SK-N-SH (cell line): Measurements from ENCODE around the gene ANKS1B. TPM values are rescaled to one million over a fixed set of nuclear protein-coding genes. Genes with fewer than 3 reads are reported as not detected.

Experiments
- CTCF ChIA-PET: fragments of 300-600, 350-600 bp; formaldehyde crosslinking; extraction: SDS; loops from one replicate; lab custom pipeline; 2021; lab: Yijun Ruan, JAX
- POLR2A ChIA-PET: fragments of 350-600 bp; sonication (Branson Sonifier 250); formaldehyde crosslinking; extraction: SDS; loops from one replicate; lab custom pipeline; 2020; ENCODE audit warnings: antibody characterized with exemption, inconsistent platforms; lab: Yijun Ruan, JAX
- DNase-seq: peaks from one replicate; pipeline ENCODE4 v3.0.0; 2012
- H2AFZ ChIP-seq: fragments of 200-600 bp; sonication (generic); 2 replicates; pipeline ENCODE4 v1.8.1; 2016; ENCODE audit warnings: antibody characterized with exemption, mild to moderate bottlenecking, low read depth
- H3F3A ChIP-seq: fragments of 200-600 bp; sonication (generic); replicated peaks from 2 replicates; pipeline ENCODE3; 2016; ENCODE audit warnings: antibody characterized with exemption, mild to moderate bottlenecking; ENCODE audit not compliant: insufficient read depth
- H3K27ac ChIP-seq, 2 experiments: fragments of 200-500 bp in 1 of 2; fragments of 200-600 bp in 1 of 2; sonication (Bioruptor generic) in 1 of 2; sonication (generic), shearing (Covaris generic) in 1 of 2; 2 replicates each; pipeline versions ENCODE4 v1.5.1 to v1.6.1; 2014 to 2016; ENCODE audit warnings: low read depth in 2 of 2, inconsistent platforms in 1 of 2, low read length in 1 of 2, mild to moderate bottlenecking in 1 of 2, mixed read lengths in 1 of 2
- H3K27me3 ChIP-seq: fragments of 200-600 bp; sonication (generic), shearing (Covaris generic); 2 replicates; pipeline ENCODE4 v1.6.1; 2016; ENCODE audit warnings: mixed run types; ENCODE audit not compliant: insufficient read depth
- H3K36me3 ChIP-seq, 2 experiments: fragments of 200-500 bp in 1 of 2; fragments of 200-600 bp in 1 of 2; sonication (Bioruptor generic) in 1 of 2; sonication (generic) in 1 of 2; replicated peaks in 1 of 2; 2 replicates each; pipeline versions ENCODE3 to v1.5.1; 2014 to 2016; ENCODE audit warnings: low read length in 1 of 2, mild to moderate bottlenecking in 1 of 2; ENCODE audit not compliant: insufficient read depth in 2 of 2, control insufficient read depth in 1 of 2
- H3K4me1 ChIP-seq, 2 experiments: fragments of 200-500 bp in 1 of 2; fragments of 200-600 bp in 1 of 2; sonication (Bioruptor generic) in 1 of 2; sonication (generic), shearing (Covaris generic) in 1 of 2; 2 replicates each; pipeline versions ENCODE4 v1.5.1 to v1.6.1; 2014 to 2016; ENCODE audit warnings: low read depth in 1 of 2, low read length in 1 of 2, mixed run types in 1 of 2; ENCODE audit not compliant: insufficient read depth in 2 of 2, control insufficient read depth in 1 of 2
- H3K4me2 ChIP-seq: fragments of 200-600 bp; sonication (generic), shearing (Covaris generic); 2 replicates; pipeline ENCODE4 v1.6.1; 2017; ENCODE audit warnings: mixed run types
- H3K4me3 ChIP-seq, 2 experiments: fragments of 200-500 bp in 1 of 2; fragments of 200-600 bp in 1 of 2; sonication (Bioruptor generic) in 1 of 2; sonication (generic), shearing (Covaris generic) in 1 of 2; 2 replicates each; pipeline versions ENCODE4 v1.5.1 to v1.8.1; 2014 to 2016; ENCODE audit warnings: low read depth in 2 of 2, inconsistent platforms in 1 of 2, low read length in 1 of 2, mild to moderate bottlenecking in 1 of 2, mixed read lengths in 1 of 2, moderate library complexity in 1 of 2
- H3K79me2 ChIP-seq: fragments of 200-600 bp; sonication (generic); 2 replicates; pipeline ENCODE4 v1.8.1; 2017; ENCODE audit warnings: mild to moderate bottlenecking; ENCODE audit not compliant: insufficient read depth
- H3K9ac ChIP-seq: fragments of 200-600 bp; sonication (generic); 2 replicates; pipeline ENCODE4 v1.6.1; 2017; ENCODE audit warnings: mixed run types
- H3K9me2 ChIP-seq: fragments of 200-600 bp; sonication (generic); 2 replicates; pipeline ENCODE4 v1.6.1; 2017; ENCODE audit warnings: mixed run types
- H3K9me3 ChIP-seq: fragments of 200-600 bp; sonication (generic); 2 replicates; pipeline ENCODE4 v1.6.1; 2017; ENCODE audit warnings: mixed run types, mild to moderate bottlenecking, moderate library complexity
- H4K20me1 ChIP-seq: fragments of 200-600 bp; sonication (generic); 2 replicates; pipeline ENCODE4 v1.6.1; 2017; ENCODE audit warnings: mild to moderate bottlenecking, mixed run types; ENCODE audit not compliant: insufficient read depth
- CTCF ChIP-seq: fragments of 200-600 bp; sonication (generic); IDR thresholded peaks from 2 replicates; pipeline ENCODE4 v1.6.1; 2017; ENCODE audit warnings: antibody characterized with exemption, mild to moderate bottlenecking, moderate library complexity
- ELF1 ChIP-seq: IDR thresholded peaks from 2 replicates; pipeline ENCODE4 v1.4.0; 2012
- EP300 ChIP-seq, 2 experiments: IDR thresholded peaks; 2 replicates each; pipeline versions ENCODE4 v1.4.0 to v1.6.1; 2012; ENCODE audit warnings: borderline replicate concordance in 1 of 2, low read depth in 1 of 2, low read length in 1 of 2
- EZH2phosphoT487 ChIP-seq: fragments of 200-600 bp; sonication (generic); IDR thresholded peaks from 2 replicates; pipeline ENCODE4 v1.6.1; 2017; ENCODE audit warnings: low read depth, mixed run types, mild to moderate bottlenecking, antibody characterized with exemption, moderate library complexity, borderline replicate concordance
- FOXM1 ChIP-seq: IDR thresholded peaks from 2 replicates; pipeline ENCODE4 v1.4.0; 2012; ENCODE audit warnings: low read depth, mild to moderate bottlenecking
- GABPA ChIP-seq: IDR thresholded peaks from 2 replicates; pipeline ENCODE4 v1.4.0; 2012; ENCODE audit warnings: low read depth, mild to moderate bottlenecking
- MAX ChIP-seq: IDR thresholded peaks from 2 replicates; pipeline ENCODE4 v1.4.0; 2012; ENCODE audit warnings: low read depth
- NFIC ChIP-seq: IDR thresholded peaks from 2 replicates; pipeline ENCODE4 v1.4.0; 2012; ENCODE audit warnings: borderline replicate concordance
- POLR2AphosphoS5 ChIP-seq: IDR thresholded peaks from 2 replicates; pipeline ENCODE4 v1.6.1; 2012; ENCODE audit warnings: low read depth, low read length
- RAD21 ChIP-seq: IDR thresholded peaks from 2 replicates; pipeline ENCODE4 v1.6.1; 2012; ENCODE audit warnings: mild to moderate bottlenecking, low read length
- RCOR1 ChIP-seq: fragments of 150-350 bp; IDR thresholded peaks from 2 replicates; pipeline ENCODE4 v1.6.1; 2017; ENCODE audit warnings: antibody characterized with exemption, low read length
- RFX5 ChIP-seq: IDR thresholded peaks from 2 replicates; pipeline ENCODE4 v1.6.1; 2012; ENCODE audit warnings: mild to moderate bottlenecking, improper control_type of control experiment, low read length
- RXRA ChIP-seq: IDR thresholded peaks from 2 replicates; pipeline ENCODE4 v1.4.0; 2012; ENCODE audit warnings: low read depth, mild to moderate bottlenecking, borderline replicate concordance
- SIN3A ChIP-seq: IDR thresholded peaks from 2 replicates; pipeline ENCODE4 v1.6.1; 2012; ENCODE audit warnings: low read depth, mild to moderate bottlenecking, low read length, moderate library complexity, borderline replicate concordance
- SMC3 ChIP-seq: IDR thresholded peaks from 2 replicates; pipeline ENCODE4 v1.6.1; 2012; ENCODE audit warnings: low read depth, low read length, improper control_type of control experiment
- TAF1 ChIP-seq: IDR thresholded peaks from 2 replicates; pipeline ENCODE4 v1.6.1; 2012; ENCODE audit warnings: low read depth, mild to moderate bottlenecking, low read length, moderate library complexity, borderline replicate concordance
- TEAD4 ChIP-seq: IDR thresholded peaks from 2 replicates; pipeline ENCODE4 v1.4.0; 2012; ENCODE audit warnings: mild to moderate bottlenecking, borderline replicate concordance; ENCODE audit not compliant: insufficient read depth
- USF1 ChIP-seq: IDR thresholded peaks from 2 replicates; pipeline ENCODE4 v1.4.0; 2012; ENCODE audit warnings: low read depth, borderline replicate concordance
- USF2 ChIP-seq: fragments of 150-350 bp; IDR thresholded peaks from 2 replicates; pipeline ENCODE4 v1.6.1; 2017; ENCODE audit warnings: antibody characterized with exemption, low read length, low read depth, borderline replicate concordance
- WGBS: methylation state at CpG from one replicate; pipeline ENCODE4 v1.1.6; 2017; ENCODE audit warnings: low lambda C conversion rate; 5-methylcytosine and 5-hydroxymethylcytosine counted together
- polyA plus RNA-seq, 3 experiments: library from polyadenylated mRNA; depleted of rRNA; stranded (reverse); fragments of >200 nt; gene quantifications; 2 replicates each; pipeline ENCODE4 v1.2.3, GENCODE V29; 2012

ANKS1B gene
- polyA plus RNA-seq, 1 of the 3 experiments (the other 2 are of a cell fraction) = 1.8 TPM

- no peak overlapping the region for H2AFZ ChIP-seq
- H3K4me3 ChIP-seq = no peak overlapping the region
- H3K9me3 ChIP-seq = no peaks in the 10 kb centered on the region
- no peaks in the 10 kb centered on the region for H3F3A ChIP-seq
- H3K36me3 ChIP-seq = no peaks in the 10 kb centered on the region
- no peaks in the 10 kb centered on the region for H3K9me2 ChIP-seq
- no peak for DNase-seq
- no peaks in the 10 kb centered on the region for H3K27me3 ChIP-seq
- no peaks in the 10 kb centered on the region for H4K20me1 ChIP-seq
- no peak for TF ChIP-seq EP300 (IDR thresholded peaks at IDR 0.05; ENCODE audit: borderline replicate concordance in 1 of 2, low read depth in 1 of 2, low read length in 1 of 2)
- TF ChIP-seq, all 33 proteins: peak for 0
- Histone ChIP-seq H3K27ac (no peak overlapping the region), H3K79me2 (no peaks in the 10 kb centered on the region), H3K9ac (no peak overlapping the region), H3K4me1 (no peaks in the 10 kb centered on the region), H3K4me2 (no peak overlapping the region)
- 14% methylated on average over 1 of the region's 1 CpG for WGBS
- ChIA-PET POLR2A (no interaction called here), CTCF (interaction anchor here (0.8 to 1.3 kb wide), 3 partner anchors 8 to 24 kb away, joined by 3 to 5 read pairs (median 3); no protein-coding TSS in a partner anchor)
These were observed 1111.0 kb downstream of the ANKS1B start for GRCh38 chr12:98873776-98874175.

GRCh38 chr12:98870504-98870903, 1114.2 kb downstream of the ANKS1B start:
- no peaks in the 10 kb centered on the region for H3K36me3 ChIP-seq
- no peaks in the 10 kb centered on the region for H3K9me2 ChIP-seq
- ChIA-PET POLR2A (no interaction called here), CTCF (no interaction called here)
- H3K4me3 ChIP-seq = no peak overlapping the region
- no peak overlapping the region for H2AFZ ChIP-seq
- no peaks in the 10 kb centered on the region for H3K79me2 ChIP-seq
- H3K27ac ChIP-seq = no peak overlapping the region
- TF ChIP-seq FOXM1 = no peak
- no peak for TF ChIP-seq SIN3A
- no peaks in the 10 kb centered on the region for H3K27me3 ChIP-seq
- no peaks in the 10 kb centered on the region for H4K20me1 ChIP-seq
- 48% methylated on average over 6 of the region's 6 CpGs for WGBS
- no peaks in the 10 kb centered on the region for H3K9me3 ChIP-seq
- H3K4me1 ChIP-seq = no peaks in the 10 kb centered on the region
- H3K9ac ChIP-seq = no peak overlapping the region
- H3F3A ChIP-seq = no peaks in the 10 kb centered on the region
- no peak overlapping the region for H3K4me2 ChIP-seq
- no peak for DNase-seq

GRCh38 chr12:98869886-98870503, 1114.7 kb downstream of the ANKS1B start:
- POLR2A ChIA-PET = no interaction called here
- Histone ChIP-seq H3K9ac (no peak overlapping the region), H2AFZ (no peak overlapping the region), H3K9me2 (no peaks in the 10 kb centered on the region), H3K9me3 (no peaks in the 10 kb centered on the region), H3K4me2 (no peak overlapping the region), H4K20me1 (no peaks in the 10 kb centered on the region), H3K79me2 (no peaks in the 10 kb centered on the region), H3F3A (no peaks in the 10 kb centered on the region), H3K27me3 (no peaks in the 10 kb centered on the region), H3K36me3 (no peaks in the 10 kb centered on the region), H3K27ac (no peak overlapping the region), H3K4me3 (no peak overlapping the region), H3K4me1 (no peaks in the 10 kb centered on the region)
- CTCF ChIA-PET = no interaction called here
- 86% methylated on average over 2 of the region's 2 CpGs for WGBS
- no peak for DNase-seq
- TF ChIP-seq SMC3 (no peak), TAF1 (no peak), MAX (no peak), FOXM1 (no peak), TEAD4 (no peak), SIN3A (no peak), EP300 (IDR thresholded peaks at IDR 0.05; ENCODE audit: borderline replicate concordance in 1 of 2, low read depth in 1 of 2, low read length in 1 of 2) (no peak), RXRA (no peak), USF1 (no peak), GABPA (no peak), ELF1 (no peak), USF2 (no peak), RAD21 (no peak), CTCF (no peak), RCOR1 (no peak), POLR2AphosphoS5 (no peak), RFX5 (no peak), NFIC (no peak), EZH2phosphoT487 (no peak)
